ENCODE measurements around the gene CASZ1. TPM values are rescaled to one million over a fixed set of nuclear protein-coding genes. Genes with fewer than 3 reads are reported as not detected.

CASZ1 gene
- total RNA-seq, 4 donors from 2014 or later: 140 to 210 (median 169) TPM

DNA sequence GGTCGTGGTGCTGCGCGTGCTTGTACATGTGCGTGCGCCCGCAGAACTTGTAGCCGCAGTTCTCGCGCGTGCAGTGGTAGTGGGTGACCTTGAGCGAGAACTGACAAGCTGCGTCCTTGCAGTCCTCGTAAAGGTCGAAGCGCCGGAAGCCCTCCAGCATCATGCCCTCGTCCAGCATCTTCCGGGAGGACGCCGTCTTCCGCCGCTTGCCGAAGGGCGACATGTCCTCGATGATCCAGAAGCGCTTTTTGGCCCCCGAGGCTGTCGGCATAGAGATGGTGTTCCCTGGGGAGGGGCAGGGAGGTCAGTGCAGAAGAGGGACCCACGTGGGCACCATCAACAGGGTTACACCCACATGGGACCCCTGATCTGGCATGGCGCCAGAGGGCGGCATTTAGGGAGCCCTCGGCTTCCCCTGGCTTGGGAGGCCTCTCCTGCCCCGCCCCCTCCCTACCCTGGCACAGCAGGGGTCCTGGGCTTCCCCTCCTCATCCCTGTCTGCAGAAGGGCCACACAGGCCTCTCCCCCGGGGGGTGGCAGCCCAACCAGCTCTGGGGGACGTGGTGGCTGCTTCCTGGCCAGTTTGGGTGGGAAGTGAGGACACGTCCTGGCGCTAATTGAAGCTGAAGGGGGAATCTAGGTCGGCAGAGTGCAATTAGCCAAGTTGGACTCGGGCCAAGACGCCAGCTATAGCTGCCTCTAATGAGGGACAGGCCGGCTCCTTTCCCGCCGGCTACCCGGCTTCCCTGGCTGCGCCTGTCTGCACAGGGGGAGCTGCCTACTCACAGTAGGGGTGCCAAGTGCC, 156.5 kb downstream of the CASZ1 start:
- no peak for DNase-seq (ENCODE audit: low spot score in 2 of 2)
- 70 to 82% methylated on average over 39 to 43 of the region's 45 CpGs for WGBS, 2 donors
- no peak for TF ChIP-seq POLR2A (IDR thresholded peaks at IDR 0.05)
- TF ChIP-seq, protein P1, sequence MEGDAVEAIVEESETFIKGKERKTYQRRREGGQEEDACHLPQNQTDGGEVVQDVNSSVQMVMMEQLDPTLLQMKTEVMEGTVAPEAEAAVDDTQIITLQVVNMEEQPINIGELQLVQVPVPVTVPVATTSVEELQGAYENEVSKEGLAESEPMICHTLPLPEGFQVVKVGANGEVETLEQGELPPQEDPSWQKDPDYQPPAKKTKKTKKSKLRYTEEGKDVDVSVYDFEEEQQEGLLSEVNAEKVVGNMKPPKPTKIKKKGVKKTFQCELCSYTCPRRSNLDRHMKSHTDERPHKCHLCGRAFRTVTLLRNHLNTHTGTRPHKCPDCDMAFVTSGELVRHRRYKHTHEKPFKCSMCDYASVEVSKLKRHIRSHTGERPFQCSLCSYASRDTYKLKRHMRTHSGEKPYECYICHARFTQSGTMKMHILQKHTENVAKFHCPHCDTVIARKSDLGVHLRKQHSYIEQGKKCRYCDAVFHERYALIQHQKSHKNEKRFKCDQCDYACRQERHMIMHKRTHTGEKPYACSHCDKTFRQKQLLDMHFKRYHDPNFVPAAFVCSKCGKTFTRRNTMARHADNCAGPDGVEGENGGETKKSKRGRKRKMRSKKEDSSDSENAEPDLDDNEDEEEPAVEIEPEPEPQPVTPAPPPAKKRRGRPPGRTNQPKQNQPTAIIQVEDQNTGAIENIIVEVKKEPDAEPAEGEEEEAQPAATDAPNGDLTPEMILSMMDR (IDR thresholded peaks at IDR 0.05): no peak
- intact Hi-C loops (cut with DNase I; ENCODE audit: low total_unique reads): no loop called here
- H3K4me3 ChIP-seq (ENCODE audit: low read depth, poor library complexity, severe bottlenecking): no peak overlapping the region

DNA sequence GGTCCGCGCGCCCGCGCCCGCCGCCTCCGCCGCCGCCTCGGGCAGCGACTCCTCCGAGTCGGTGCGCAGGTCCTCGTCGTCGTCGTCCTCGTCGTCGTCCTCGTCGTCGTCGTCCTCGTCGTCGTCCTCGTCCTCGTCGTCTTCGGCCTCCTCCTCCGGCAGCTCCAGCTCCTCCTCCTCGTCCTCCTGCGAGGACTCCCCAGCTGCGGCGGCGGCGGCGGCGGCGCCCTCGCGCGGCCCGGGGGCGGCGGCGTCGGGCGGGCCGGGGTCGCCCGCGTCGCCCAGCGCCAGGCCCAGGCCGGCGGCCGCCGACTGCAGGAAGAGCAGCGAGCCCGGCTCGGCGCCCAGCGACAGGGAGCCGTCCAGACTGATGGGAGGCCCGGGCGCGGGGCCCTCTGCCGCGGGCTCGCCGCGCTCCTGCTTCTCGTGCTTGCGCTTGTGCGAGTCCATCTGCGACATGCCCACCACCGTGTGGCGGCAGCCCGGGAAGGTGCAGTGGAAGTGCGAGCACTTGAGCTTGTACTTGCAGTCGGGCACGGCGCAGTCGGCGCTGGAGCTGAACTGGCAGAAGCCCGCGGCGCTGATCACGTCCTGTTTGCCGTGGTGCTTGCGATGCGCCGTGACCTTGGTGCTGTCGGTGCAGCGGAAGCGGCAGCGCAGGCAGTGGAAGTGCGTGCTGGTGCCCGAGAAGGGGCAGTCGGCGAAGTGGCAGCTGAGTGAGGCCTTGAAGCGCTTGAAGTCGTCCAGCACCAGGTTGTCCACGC, 157.3 kb downstream of the CASZ1 start:
- no peak for DNase-seq (ENCODE audit: low spot score in 2 of 2)
- no peak for TF ChIP-seq POLR2A (IDR thresholded peaks at IDR 0.05)
- TF ChIP-seq, protein P1 (IDR thresholded peaks at IDR 0.05): no peak
- 77 to 82% methylated on average over 60 to 71 of the region's 108 CpGs for WGBS, 2 donors
- H3K4me3 ChIP-seq (ENCODE audit: low read depth, poor library complexity, severe bottlenecking): no peak overlapping the region
- intact Hi-C loops (cut with DNase I; ENCODE audit: low total_unique reads): no loop called here

DNA sequence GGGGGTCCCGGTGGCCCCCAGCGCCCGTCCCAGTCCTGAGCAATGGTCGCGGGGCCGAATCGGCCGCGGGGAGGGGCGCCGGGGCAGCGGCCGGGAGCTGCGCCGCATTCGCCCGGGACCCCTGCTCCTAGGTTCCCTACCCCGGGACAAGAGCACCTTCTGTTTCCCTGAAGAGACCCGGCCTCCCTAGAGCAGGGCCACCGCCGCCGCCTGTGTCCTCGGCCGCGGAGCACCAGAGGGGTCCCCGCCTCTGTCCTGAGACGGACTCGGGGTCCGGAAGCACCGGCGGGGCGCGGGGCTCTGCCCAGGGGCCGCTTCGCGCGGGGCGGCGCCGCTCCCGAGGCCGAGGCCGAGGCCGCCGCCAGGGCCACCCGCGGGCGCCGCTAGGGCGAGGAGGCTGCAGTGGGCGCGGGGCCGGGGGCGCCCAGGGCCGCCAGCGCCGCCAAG, 157.9 kb downstream of the CASZ1 start:
- WGBS, 2 donors: 70% methylated on average over 43 of the region's 57 CpGs; no CpG with 5 or more reads in 1 of the 2 donors
- no peak for DNase-seq (ENCODE audit: low spot score in 2 of 2)
- intact Hi-C loops (cut with DNase I; ENCODE audit: low total_unique reads): no loop called here
- TF ChIP-seq, protein P1 (IDR thresholded peaks at IDR 0.05): no peak
- TF ChIP-seq POLR2A (IDR thresholded peaks at IDR 0.05): no peak
- H3K4me3 ChIP-seq (ENCODE audit: low read depth, poor library complexity, severe bottlenecking): no peak overlapping the region

DNA sequence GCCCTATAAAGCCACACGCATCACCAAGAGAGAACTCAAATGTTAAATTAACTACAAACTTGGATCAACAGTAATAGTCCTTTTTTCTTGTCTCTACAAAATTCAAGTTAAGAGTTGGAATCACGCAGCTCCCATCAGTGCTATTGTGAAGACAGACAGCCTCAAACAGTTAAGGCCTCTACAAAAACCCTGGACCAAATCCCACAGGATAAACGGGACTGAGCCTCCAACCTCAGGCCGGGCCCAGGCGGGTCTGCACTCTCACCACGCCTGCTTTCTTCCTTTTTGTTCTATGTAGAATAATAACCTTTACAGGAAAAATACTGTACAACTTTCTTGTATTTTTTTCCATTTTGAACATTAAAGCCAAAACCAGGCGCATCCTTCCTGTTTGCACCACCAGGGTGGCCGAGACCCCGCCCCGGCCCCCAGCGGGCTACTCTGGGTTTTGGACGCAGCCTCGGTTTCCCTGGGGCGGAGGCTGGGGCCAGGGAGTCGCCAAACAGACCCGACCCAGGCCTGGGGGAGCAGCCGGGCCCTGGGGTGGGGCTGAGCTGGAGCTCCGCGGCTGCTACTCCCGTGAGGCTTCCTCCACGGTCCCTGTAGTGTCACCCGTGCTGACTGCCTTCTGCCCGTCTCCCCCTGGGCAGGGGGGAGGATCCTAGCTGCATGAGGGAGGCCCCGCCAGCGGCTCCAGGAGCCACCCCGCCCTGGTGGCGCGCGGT, 158.4 kb downstream of the CASZ1 start:
- TF ChIP-seq POLR2A (IDR thresholded peaks at IDR 0.05): no peak
- TF ChIP-seq, protein P1 (IDR thresholded peaks at IDR 0.05): no peak
- intact Hi-C loops (cut with DNase I; ENCODE audit: low total_unique reads): no loop called here
- DNase-seq (ENCODE audit: low spot score in 2 of 2): no peak
- WGBS, 2 donors: 45% methylated on average over 29 of the region's 29 CpGs
- H3K4me3 ChIP-seq (ENCODE audit: low read depth, poor library complexity, severe bottlenecking): no peak overlapping the region

DNA sequence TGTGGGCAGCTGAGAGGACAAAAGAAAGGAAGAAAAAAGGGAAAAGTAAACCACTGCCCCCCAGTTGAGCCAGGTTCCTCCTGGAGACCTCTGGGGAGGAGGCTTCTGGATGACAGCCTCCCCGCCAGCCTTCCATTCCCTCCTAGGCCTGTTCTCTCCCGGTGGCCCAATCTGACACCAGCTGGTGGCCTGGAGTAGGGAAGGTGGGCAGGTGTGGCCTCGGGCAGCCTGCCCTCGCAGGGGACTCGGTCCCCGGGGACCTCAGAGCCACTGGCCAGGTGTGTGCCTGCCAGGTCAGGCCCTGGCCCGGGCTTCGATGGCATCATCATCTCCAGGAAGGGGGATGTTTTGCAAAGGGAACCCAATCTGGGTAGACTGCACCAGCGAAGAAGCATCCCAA, 159.0 kb downstream of the CASZ1 start:
- intact Hi-C loops (cut with DNase I; ENCODE audit: low total_unique reads): no loop called here
- no peak for TF ChIP-seq POLR2A (IDR thresholded peaks at IDR 0.05)
- TF ChIP-seq, protein P1 (IDR thresholded peaks at IDR 0.05): no peak
- 71 to 78% methylated on average over 9 of the region's 9 CpGs for WGBS, 2 donors
- DNase-seq (ENCODE audit: low spot score in 2 of 2): no peak
- H3K4me3 ChIP-seq (ENCODE audit: low read depth, poor library complexity, severe bottlenecking): no peak overlapping the region

All from lower leg skin (tissue), 4 donors.